Peyer's patch (tissue), 4 donors: ENCODE results near the gene STRN.

Source experiments
- POLR2A ChIP-seq, 2 donors: fragments of 450-650 bp; IDR thresholded peaks; one replicate each; pipeline ENCODE4 v1.5.1; 2017; ENCODE audit warnings: antibody characterized with exemption in 2 of 2, mild to moderate bottlenecking in 2 of 2, moderate library complexity in 2 of 2
- TF ChIP-seq, protein P1 (sequence below), 6 experiments: fragments of 450-650 bp in 4 of 6; fragments of 200-600 bp in 2 of 6; sonication (generic) in 1 of 6; IDR thresholded peaks; one replicate each; pipeline ENCODE4 v1.5.1; 2017 to 2019; ENCODE audit warnings: antibody characterized with exemption in 6 of 6, mild to moderate bottlenecking in 3 of 6, moderate library complexity in 1 of 6

DNA sequence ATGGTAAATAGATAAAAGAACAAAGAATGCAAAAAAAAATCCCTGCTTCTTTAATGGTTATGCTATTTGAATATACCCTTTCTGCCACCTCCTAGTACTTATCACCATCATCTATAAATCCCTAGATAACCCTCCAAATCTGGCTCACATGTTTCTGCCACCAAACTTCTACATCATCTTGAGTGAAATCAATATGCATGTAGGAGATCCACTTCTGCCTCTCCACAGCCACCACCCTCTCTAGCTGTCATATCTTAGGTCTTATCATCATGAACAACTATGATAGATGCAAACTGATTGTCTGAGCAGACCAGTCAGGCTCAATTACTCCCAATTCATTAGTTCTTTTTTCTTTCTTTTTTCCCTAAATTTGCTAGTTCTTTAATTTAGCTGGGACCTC, 55.3 kb downstream of the STRN start:
- TF ChIP-seq, protein P1, sequence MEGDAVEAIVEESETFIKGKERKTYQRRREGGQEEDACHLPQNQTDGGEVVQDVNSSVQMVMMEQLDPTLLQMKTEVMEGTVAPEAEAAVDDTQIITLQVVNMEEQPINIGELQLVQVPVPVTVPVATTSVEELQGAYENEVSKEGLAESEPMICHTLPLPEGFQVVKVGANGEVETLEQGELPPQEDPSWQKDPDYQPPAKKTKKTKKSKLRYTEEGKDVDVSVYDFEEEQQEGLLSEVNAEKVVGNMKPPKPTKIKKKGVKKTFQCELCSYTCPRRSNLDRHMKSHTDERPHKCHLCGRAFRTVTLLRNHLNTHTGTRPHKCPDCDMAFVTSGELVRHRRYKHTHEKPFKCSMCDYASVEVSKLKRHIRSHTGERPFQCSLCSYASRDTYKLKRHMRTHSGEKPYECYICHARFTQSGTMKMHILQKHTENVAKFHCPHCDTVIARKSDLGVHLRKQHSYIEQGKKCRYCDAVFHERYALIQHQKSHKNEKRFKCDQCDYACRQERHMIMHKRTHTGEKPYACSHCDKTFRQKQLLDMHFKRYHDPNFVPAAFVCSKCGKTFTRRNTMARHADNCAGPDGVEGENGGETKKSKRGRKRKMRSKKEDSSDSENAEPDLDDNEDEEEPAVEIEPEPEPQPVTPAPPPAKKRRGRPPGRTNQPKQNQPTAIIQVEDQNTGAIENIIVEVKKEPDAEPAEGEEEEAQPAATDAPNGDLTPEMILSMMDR (IDR thresholded peaks at IDR 0.05) = no peak
- TF ChIP-seq POLR2A (IDR thresholded peaks at IDR 0.05) = no peak
